GM12873 (cell line): ENCODE results near the gene ICE2.

Experiments used
- CTCF ChIP-seq: IDR thresholded peaks from 2 replicates; pipeline ENCODE4 v1.5.1; 2012; ENCODE audit warnings: low read depth, mild to moderate bottlenecking, moderate library complexity, low read length, control low read depth; ENCODE audit not compliant: insufficient read depth; ENCODE audit errors: missing control alignments

ICE2 gene

GRCh38 chr15:60478566-60479360 lies at the start of gene ICE2:
Gene ICE2 (minus strand): TSS chr15:60479142. CDS start chr15:60477977, 1,165 bp downstream.
- no peak for TF ChIP-seq CTCF

- TF ChIP-seq CTCF, result no peak
These were observed 49.6 kb upstream of the ICE2 start for GRCh38 chr15:60528530-60528929.

GRCh38 chr15:60527456-60527855 lies 48.5 kb upstream of the ICE2 start:
- no peak for TF ChIP-seq CTCF

GRCh38 chr15:60526127-60526616 lies 47.2 kb upstream of the ICE2 start:
- no peak for TF ChIP-seq CTCF

GRCh38 chr15:60525341-60526039 lies 46.5 kb upstream of the ICE2 start:
- no peak for TF ChIP-seq CTCF

GRCh38 chr15:60523056-60523455 lies 44.1 kb upstream of the ICE2 start:
- TF ChIP-seq CTCF, result no peak

- TF ChIP-seq CTCF, result peak; percentile 84
These were observed 42.0 kb upstream of the ICE2 start for GRCh38 chr15:60520825-60521368.
